K562 (cell line): Measurements from ENCODE around the gene ABCA7. TPM values are rescaled to one million over a fixed set of nuclear protein-coding genes. Genes with fewer than 3 reads are reported as not detected.
A peak's percentile ranks its signal among the peaks of the same experiment; 100 is the strongest.

ENCODE experiments used
- ATAC-seq: fragments of 200-7000 bp; cut with Tn5 transposase; 3 replicates; pipeline ENCODE4 v1.9.1; 2020; ENCODE audit warnings: moderate library complexity
- BruUV-seq: library from RNA; stranded (reverse); fragments of 400-500 nt; replicated peaks from 2 replicates; lab custom pipeline; 2021; lab: Mats Ljungman, UMichigan
- CTCF ChIA-PET: fragments of 300-600 bp; formaldehyde crosslinking; extraction: SDS; loops from one replicate; lab custom pipeline; 2021; ENCODE audit warnings: low intra/inter-chr PET ratio; lab: Yijun Ruan, JAX
- POLR2A ChIA-PET: fragments of 300-600, 350-650 bp; sonication (Branson Sonifier 250); formaldehyde crosslinking; extraction: SDS; loops from one replicate; lab custom pipeline; 2021; ENCODE audit warnings: antibody characterized with exemption, inconsistent platforms; lab: Yijun Ruan, JAX
- DNase-seq, 4 experiments: peaks; one replicate each; pipeline versions ENCODE4 v3.0.0 to v3.0.0-alpha.2; 2011 to 2018; ENCODE audit warnings: low spot score in 3 of 4, mixed read lengths in 3 of 4; ENCODE audit errors: extremely low read depth in 1 of 4
- FAIRE-seq: peaks from 2 replicates; lab custom pipeline; 2011; peaks lifted over from hg19 to GRCh38; lab: Jason Lieb, UNC
- H2AFZ ChIP-seq: 2 replicates; pipeline ENCODE4 v1.6.0; 2011; ENCODE audit warnings: low read depth, low read length, control low read depth, inconsistent platforms
- H3K27ac ChIP-seq: fragments of 200-600 bp; 3 replicates; pipeline ENCODE4 v1.8.0; 2011; ENCODE audit warnings: low read depth, mild to moderate bottlenecking, control low read depth, inconsistent platforms, low read length, moderate library complexity, mixed read lengths; ENCODE audit errors: extremely low read depth
- H3K27me3 ChIP-seq, 2 experiments: fragments of 300-600 bp in 1 of 2; 2 replicates in 1 of 2; 3 replicates in 1 of 2; pipeline versions ENCODE4 v1.6.0 to v1.8.0; 2011; ENCODE audit warnings: inconsistent platforms in 2 of 2, low read length in 2 of 2, mild to moderate bottlenecking in 1 of 2, mixed read lengths in 1 of 2, moderate library complexity in 1 of 2; ENCODE audit not compliant: control insufficient read depth in 2 of 2, insufficient read depth in 2 of 2
- H3K36me3 ChIP-seq: fragments of 300-600 bp; 3 replicates; pipeline ENCODE4 v1.8.0; 2011; ENCODE audit warnings: mild to moderate bottlenecking, low read length, inconsistent platforms; ENCODE audit not compliant: control insufficient read depth, insufficient read depth
- H3K4me1 ChIP-seq, 2 experiments: fragments of 200-600 bp in 1 of 2; replicated peaks in 1 of 2; 2 replicates in 1 of 2; 3 replicates in 1 of 2; pipeline versions ENCODE4 v1.5.1 to v1.8.0; 2011; ENCODE audit warnings: inconsistent platforms in 2 of 2, low read length in 2 of 2, mild to moderate bottlenecking in 1 of 2, mixed read lengths in 1 of 2, moderate library complexity in 1 of 2; ENCODE audit not compliant: control insufficient read depth in 2 of 2, insufficient read depth in 2 of 2
- H3K4me2 ChIP-seq: 2 replicates; pipeline ENCODE4 v1.6.1; 2011; ENCODE audit warnings: low read length, control low read depth, inconsistent platforms, mixed read lengths; ENCODE audit not compliant: insufficient read depth
- H3K4me3 ChIP-seq: fragments of 200-600 bp; sonication (generic), shearing (Covaris generic); 2 replicates; pipeline ENCODE4 v1.5.1; 2016; ENCODE audit warnings: control low read depth, inconsistent platforms
- H3K79me2 ChIP-seq: fragments of 200-600 bp; 3 replicates; pipeline ENCODE4 v1.8.0; 2011; ENCODE audit warnings: low read length, inconsistent platforms; ENCODE audit not compliant: control insufficient read depth, insufficient read depth
- H3K9ac ChIP-seq, 2 experiments: 2 replicates each; pipeline versions ENCODE4 v1.6.0 to v1.6.1; 2011; ENCODE audit warnings: low read depth in 2 of 2, low read length in 2 of 2, control low read depth in 1 of 2, inconsistent platforms in 1 of 2, mild to moderate bottlenecking in 1 of 2, mixed read lengths in 1 of 2; ENCODE audit not compliant: insufficient read depth in 1 of 2
- H3K9me1 ChIP-seq: one replicate; pipeline ENCODE4 v1.6.0; 2011; ENCODE audit warnings: inconsistent platforms, mild to moderate bottlenecking, low read length, moderate library complexity; ENCODE audit not compliant: control insufficient read depth, insufficient read depth
- H3K9me3 ChIP-seq: replicated peaks from 2 replicates; pipeline ENCODE4 v1.5.1; 2011; ENCODE audit warnings: low read depth, low read length, inconsistent platforms; ENCODE audit not compliant: control insufficient read depth, insufficient read depth
- H4K20me1 ChIP-seq: replicated peaks from 2 replicates; pipeline ENCODE4 v1.6.1; 2011; ENCODE audit warnings: low read length, inconsistent platforms, mixed read lengths; ENCODE audit not compliant: control insufficient read depth, insufficient read depth
- EP400 ChIP-seq: fragments of 450-650 bp; IDR thresholded peaks from 2 replicates; pipeline ENCODE4 v1.6.1; 2017; ENCODE audit warnings: antibody characterized with exemption, mild to moderate bottlenecking, moderate library complexity
- FOXK2 ChIP-seq, 2 experiments: fragments of 450-650 bp; IDR thresholded peaks in 1 of 2; conservative IDR thresholded peaks in 1 of 2; 2 replicates each; pipeline ENCODE4 v1.6.1; 2016; ENCODE audit warnings: low read depth in 2 of 2, mild to moderate bottlenecking in 1 of 2
- GABPA ChIP-seq: fragments of 200-800 bp; sonication (Bioruptor generic); conservative IDR thresholded peaks from 2 replicates; pipeline ENCODE4 v1.6.1; 2016; ENCODE audit warnings: low read depth, missing genetic modification characterization, missing compliant biosample characterization
- IRF1 ChIP-seq: sonication (generic); formaldehyde crosslinking; IDR thresholded peaks from 2 replicates; pipeline ENCODE4 v1.8.0; 2022; ENCODE audit warnings: missing genetic modification reagents, mild to moderate bottlenecking, borderline replicate concordance
- JUND ChIP-seq, 2 experiments: IDR thresholded peaks; 2 replicates in 1 of 2; 3 replicates in 1 of 2; pipeline ENCODE4 v1.6.1; 2011; ENCODE audit warnings: borderline replicate concordance in 2 of 2, low read depth in 2 of 2, low read length in 2 of 2, improper control_type of control experiment in 1 of 2, missing biosample characterization in 1 of 2, missing genetic modification characterization in 1 of 2, missing genetic modification reagents in 1 of 2
- KAT7 ChIP-seq: sonication (generic); formaldehyde crosslinking; IDR thresholded peaks from 2 replicates; pipeline ENCODE4 v1.8.0; 2022; ENCODE audit warnings: missing genetic modification reagents, mild to moderate bottlenecking, borderline replicate concordance
- KDM5B ChIP-seq: fragments of 200-600 bp; sonication (generic); IDR thresholded peaks from 2 replicates; pipeline ENCODE4 v1.6.1; 2012; ENCODE audit warnings: low read depth, mild to moderate bottlenecking, moderate library complexity, low read length, control low read depth, inconsistent platforms; ENCODE audit not compliant: insufficient replicate concordance
- MBD2 ChIP-seq: sonication (generic); IDR thresholded peaks from 2 replicates; pipeline ENCODE4 v1.6.1; 2016; ENCODE audit warnings: low read depth, borderline replicate concordance
- MYNN ChIP-seq, 2 experiments: sonication (generic); formaldehyde crosslinking in 1 of 2; IDR thresholded peaks; 2 replicates each; pipeline versions ENCODE4 v1.5.0 to v1.6.1; 2016 to 2020; ENCODE audit warnings: antibody characterized with exemption in 1 of 2, missing genetic modification reagents in 1 of 2
- NCOA4 ChIP-seq: fragments of 450-650 bp; IDR thresholded peaks from 2 replicates; pipeline ENCODE4 v1.6.1; 2018; ENCODE audit warnings: mild to moderate bottlenecking; ENCODE audit not compliant: partially characterized antibody
- NFYB ChIP-seq: IDR thresholded peaks from 2 replicates; pipeline ENCODE4 v1.6.1; 2011; ENCODE audit warnings: mild to moderate bottlenecking, moderate library complexity; ENCODE audit not compliant: insufficient read length; ENCODE audit errors: extremely low read depth
- PHF21A ChIP-seq: fragments of 450-650 bp; IDR thresholded peaks from 2 replicates; pipeline ENCODE4 v1.6.1; 2017; ENCODE audit warnings: low read depth, borderline replicate concordance
- RAD21 ChIP-seq, 2 experiments: fragments of 250-450 bp in 1 of 2; fragments of 450-650 bp in 1 of 2; sonication (Bioruptor Pico) in 1 of 2; formaldehyde crosslinking in 1 of 2; IDR thresholded peaks in 1 of 2; conservative IDR thresholded peaks in 1 of 2; 2 replicates each; pipeline versions ENCODE4 v1.4.0 to v1.8.0; 2020 to 2022; ENCODE audit warnings: mild to moderate bottlenecking in 2 of 2, moderate library complexity in 1 of 2
- SP1 ChIP-seq: sonication (generic); formaldehyde crosslinking; IDR thresholded peaks from 2 replicates; pipeline ENCODE4 v1.8.1; 2022; ENCODE audit warnings: mild to moderate bottlenecking, missing genetic modification reagents
- SRF ChIP-seq, 2 experiments: fragments of 250-450, 450-650 bp in 1 of 2; sonication (Bioruptor Pico) in 1 of 2; sonication (generic) in 1 of 2; formaldehyde crosslinking; IDR thresholded peaks; 2 replicates each; pipeline versions ENCODE4 v1.5.0 to v1.5.1; 2020 to 2022; ENCODE audit warnings: mild to moderate bottlenecking in 1 of 2, missing genetic modification reagents in 1 of 2
- VEZF1 ChIP-seq: fragments of 200-800 bp; sonication (Bioruptor generic); IDR thresholded peaks from 2 replicates; pipeline ENCODE4 v1.6.1; 2017; ENCODE audit warnings: missing genetic modification characterization, missing compliant biosample characterization
- ZBTB9 ChIP-seq: fragments of 450-650 bp; formaldehyde crosslinking; IDR thresholded peaks from 2 replicates; pipeline ENCODE4 v1.4.0; 2020; ENCODE audit warnings: mild to moderate bottlenecking, moderate library complexity
- ZNF717 ChIP-seq: fragments of 250-450 bp; sonication (Bioruptor Pico); IDR thresholded peaks from 2 replicates; pipeline ENCODE4 v1.5.0; 2021
- WGBS: fragments of 100-300 bp; shearing (Covaris generic); methylation state at CpG from one replicate; pipeline ENCODE4 v1.1.6; 2016; ENCODE audit warnings: low coverage, mixed read lengths; ENCODE audit not compliant: insufficient coverage; ENCODE audit errors: missing lambda C conversion rate; 5-methylcytosine and 5-hydroxymethylcytosine counted together
- in situ Hi-C: fragments of 300-500 bp; cut with MboI; formaldehyde crosslinking; loops from 4 replicates; pipeline ENCODE4 v1.15.0; 2018; ENCODE audit warnings: inconsistent platforms, mixed read lengths
- intact Hi-C: fragments of 100-400 bp; cut with micrococcal nuclease; formaldehyde crosslinking; loops from 2 replicates; pipeline ENCODE4 v1.14.2; 2022
- polyA plus RNA-seq, 8 experiments: library from polyadenylated mRNA; depleted of rRNA in 4 of 8; stranded (reverse) in 5 of 8; unstranded in 3 of 8; fragments of >200 nt; fragmentation: Nextera tagmentation in 2 of 8; fragmentation: Illumina TruSeq in 1 of 8; extraction: Ambion mirVana in 2 of 8; extraction: Trizol in 1 of 8; gene quantifications; 2 replicates each; pipeline versions ENCODE4 v1.2.1 to v1.2.3, GENCODE V29; 2011 to 2014; ENCODE audit warnings: inconsistent platforms in 1 of 8, missing spikeins in 1 of 8
- total RNA-seq, 7 experiments: library from RNA; depleted of rRNA in 6 of 7; stranded (reverse); fragments of >200 nt in 6 of 7; fragmentation: Illumina TruSeq in 2 of 7; extraction: Trizol in 2 of 7; gene quantifications; 2 replicates each; pipeline versions ENCODE4 v1.2.1 to v1.2.3, GENCODE V29; 2011 to 2021; ENCODE audit warnings: low replicate concordance in 1 of 7

The ABCA7 gene
- total and polyA plus RNA-seq, 9 of the 15 experiments (the other 6 are each of a cell fraction or from before 2014, with no cell fraction given), result 2.3 to 96.1 (median 31.2) TPM

GRCh38 chr19:1045247-1045603 is 5.3 kb downstream of the ABCA7 start:
- in situ Hi-C loops, result no loop called here
- BruUV-seq, result no TSS peak
- peak; percentile 100 for FAIRE-seq
- TF ChIP-seq MBD2 (peak; percentile 63), FOXK2 (conservative IDR thresholded peaks at IDR 0.05 in 1 of 2, IDR thresholded peaks at IDR 0.05 in 1 of 2; ENCODE audit: low read depth in 2 of 2) (peak in 1 of 2 experiments; percentile 43; a peak in 1 of 4 replicates), NCOA4 (no peak), VEZF1 (CRISPR knock-in tag) (peak; percentile 48), RAD21 (CRISPR knock-in tag; conservative IDR thresholded peaks at IDR 0.05 in 1 of 2, IDR thresholded peaks at IDR 0.05 in 1 of 2) (no peak), KAT7 (CRISPR knock-in tag) (no peak), SRF (CRISPR knock-in tag; IDR thresholded peaks at IDR 0.05) (peak in 1 of 2 experiments; percentile 45; a peak in 2 of 4 replicates), ZBTB9 (CRISPR knock-in tag) (no peak), GABPA (tag) (no peak), NFYB (peak; percentile 65), PHF21A (no peak), EP400 (no peak), MYNN (IDR thresholded peaks at IDR 0.05) (0 out of 2 replicates have a peak, but pooled peaks have one; percentile 7), MYNN (CRISPR knock-in tag; IDR thresholded peaks at IDR 0.05) (no peak), SP1 (CRISPR knock-in tag) (peak; percentile 89), IRF1 (CRISPR knock-in tag) (no peak), JUND (IDR thresholded peaks at IDR 0.05; ENCODE audit: borderline replicate concordance, low read depth, low read length) (peak; percentile 23; the same call in 1 of the 2 replicates), JUND (tag; IDR thresholded peaks at IDR 0.05; ENCODE audit: borderline replicate concordance, low read depth, low read length) (no peak), KDM5B (no peak), ZNF717 (CRISPR knock-in tag) (no peak)

More at GRCh38 chr19:1045247-1045603, 5.3 kb downstream of the ABCA7 start:
- H4K20me1 ChIP-seq, result no peaks in the 10 kb centered on the region
- peaks cover 18 to 66% of the 10 kb centered on the region in 2 experiments for H3K4me1 ChIP-seq
- no peak overlapping the region for H3K4me2 ChIP-seq
- no peaks in the 10 kb centered on the region for H3K9me1 ChIP-seq
- CTCF ChIA-PET, result no interaction called here
- WGBS, result 1% methylated on average over 10 of the region's 10 CpGs
- no peaks in the 10 kb centered on the region for H3K9me3 ChIP-seq
- no peak overlapping the region for H3K9ac ChIP-seq
- no peak overlapping the region for H3K4me3 ChIP-seq
- peaks cover 44% of the 10 kb centered on the region for H3K79me2 ChIP-seq
- intact Hi-C loops, result loop anchor here (1.0 kb wide), 1 partner anchor 224 kb away; the partner anchor contains the start of gene CIRBP
- DNase-seq (peak; percentile 91 to 99 (median 96)), ATAC-seq (peak; percentile 84)
- no peak overlapping the region for H3K27ac ChIP-seq
- no peaks in the 10 kb centered on the region for H3K27me3 ChIP-seq
- peaks cover 52% of the 10 kb centered on the region; the same call in 2 of the 3 replicates for H3K36me3 ChIP-seq
- POLR2A ChIA-PET, result interaction anchor here (0.7 to 11.0 kb wide), 4 partner anchors 9 to 24 kb away, joined by 3 to 176 read pairs (median 4); partner anchors contain the start of genes CNN2 and RNU6-2
- H2AFZ ChIP-seq, result no peak overlapping the region
